Measurements from ENCODE around the gene SARM1.

The SARM1 gene

DNA sequence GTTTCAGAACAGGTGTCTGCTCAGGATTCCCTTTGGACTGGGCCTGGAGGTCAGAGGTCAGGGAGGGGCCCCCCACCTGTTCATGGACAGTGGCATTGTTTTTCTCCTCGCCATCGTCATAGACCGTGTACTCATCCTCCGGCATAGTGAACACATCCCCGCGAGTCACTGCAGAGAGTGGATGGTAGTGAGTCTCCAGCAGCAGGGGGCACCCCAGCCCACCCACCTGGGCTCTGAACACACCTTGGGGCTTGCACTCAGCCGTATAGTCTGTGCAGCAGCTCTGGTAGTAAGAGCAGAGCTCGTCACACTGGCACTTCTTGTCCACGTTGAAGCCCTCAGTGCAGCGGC lies 1.8 kb upstream of the SARM1 start:
- DNase-seq = no peak

DNA sequence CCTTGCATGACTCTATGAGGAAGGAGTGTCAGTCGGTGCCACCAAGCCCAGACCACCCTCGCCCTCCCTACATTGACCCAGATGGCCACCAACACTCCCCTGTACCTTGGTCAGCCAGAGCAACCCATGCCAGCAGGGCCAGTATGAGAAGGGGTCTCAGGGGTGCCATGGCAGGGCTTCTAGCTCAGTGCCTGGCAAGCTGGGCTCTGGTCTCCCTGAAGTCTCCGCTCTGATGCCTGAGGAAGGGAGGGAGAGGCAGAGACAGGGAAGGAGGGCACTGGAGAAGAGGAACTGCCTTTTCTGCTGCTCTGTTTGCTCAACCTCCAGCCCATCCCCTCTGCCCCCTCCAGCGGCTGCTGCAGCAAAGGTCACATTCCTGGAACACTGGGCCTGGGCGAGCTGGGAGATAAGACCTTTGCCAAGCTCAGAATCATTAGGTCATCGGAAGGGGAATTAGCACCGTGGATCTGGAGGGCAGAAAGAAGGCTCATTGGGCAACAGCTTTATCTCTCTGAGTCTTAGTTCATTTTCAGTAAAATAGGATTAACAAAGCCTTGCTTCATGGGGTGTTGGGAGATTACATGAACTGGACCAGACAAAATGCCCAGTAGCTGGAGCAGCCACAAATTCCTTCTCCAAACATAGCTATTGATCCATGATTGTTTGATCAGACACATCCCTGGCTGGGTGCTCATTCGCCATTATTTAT lies 1.3 kb upstream of the SARM1 start, which contains the start of gene VTN:
Gene VTN, minus strand, starts transcription at position 273 of the 709 bp plus-strand sequence. Its CDS starts 104 bp downstream, at position 169.
- DNase-seq = no peak

DNA sequence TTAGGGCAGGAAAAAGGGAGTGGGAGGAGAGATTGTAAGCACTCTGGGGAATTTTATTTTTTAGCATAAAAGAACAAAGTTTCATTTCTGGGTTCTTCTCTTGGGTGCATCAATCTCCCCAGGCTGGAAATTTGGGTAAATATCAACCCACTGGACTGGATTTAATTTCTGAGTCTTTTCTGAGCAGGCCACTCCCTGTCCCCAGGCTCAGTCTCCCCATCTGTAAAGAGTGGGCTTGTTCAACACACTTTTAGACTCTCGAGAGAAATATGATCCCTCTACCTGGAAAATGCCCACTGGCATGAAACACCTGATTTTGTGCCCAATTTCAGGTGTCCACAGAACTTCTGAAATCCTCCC lies 770 bp upstream of the SARM1 start:
- DNase-seq = no peak

DNA sequence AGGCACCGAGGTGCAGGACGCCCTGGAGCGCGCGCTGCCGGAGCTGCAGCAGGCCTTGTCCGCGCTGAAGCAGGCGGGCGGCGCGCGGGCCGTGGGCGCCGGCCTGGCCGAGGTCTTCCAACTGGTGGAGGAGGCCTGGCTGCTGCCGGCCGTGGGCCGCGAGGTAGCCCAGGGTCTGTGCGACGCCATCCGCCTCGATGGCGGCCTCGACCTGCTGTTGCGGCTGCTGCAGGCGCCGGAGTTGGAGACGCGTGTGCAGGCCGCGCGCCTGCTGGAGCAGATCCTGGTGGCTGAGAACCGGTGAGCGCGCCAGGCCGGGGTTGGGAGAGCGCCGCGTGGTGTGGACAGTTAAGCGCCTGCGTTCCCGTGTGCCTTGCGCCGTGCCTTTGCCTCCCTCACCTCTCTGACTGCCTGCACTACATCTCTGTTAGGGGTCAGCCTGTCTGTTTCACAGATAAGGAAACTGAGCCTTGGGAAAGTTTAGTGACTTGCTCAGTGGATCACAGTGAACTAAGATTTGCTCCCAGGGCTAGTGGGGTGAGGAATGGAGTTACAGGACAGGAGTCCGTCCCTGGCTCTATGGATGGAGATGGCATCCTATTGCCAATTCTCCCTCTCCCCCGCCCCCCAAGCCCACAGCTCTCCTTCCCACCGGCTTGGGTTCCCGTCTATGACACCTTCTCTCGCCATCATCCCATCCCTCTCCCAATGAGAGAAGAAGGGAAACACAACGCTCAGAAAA lies 880 bp downstream of the SARM1 start:
- no peak for DNase-seq

DNA sequence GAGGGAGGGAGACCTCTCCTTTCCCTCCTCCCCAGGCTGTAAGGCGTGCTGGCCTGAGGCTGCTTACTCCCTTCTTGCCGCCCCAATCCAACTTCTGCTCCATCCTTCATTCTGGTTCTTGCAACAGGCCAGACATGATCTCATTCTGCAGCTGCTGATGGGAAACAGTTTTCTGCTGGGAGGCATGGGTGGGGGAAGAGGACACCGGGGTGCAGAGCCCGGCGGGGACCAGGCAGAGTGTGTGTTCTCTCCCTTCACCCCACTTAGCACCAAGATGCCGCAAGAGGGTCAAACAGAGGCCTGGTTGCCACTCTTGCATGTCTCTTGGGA lies 1.4 kb downstream of the SARM1 start:
- no peak for DNase-seq

- no peak for DNase-seq
Observed at GRCh38 chr17:28379814-28380801, 8.6 kb downstream of the SARM1 start.

DNA sequence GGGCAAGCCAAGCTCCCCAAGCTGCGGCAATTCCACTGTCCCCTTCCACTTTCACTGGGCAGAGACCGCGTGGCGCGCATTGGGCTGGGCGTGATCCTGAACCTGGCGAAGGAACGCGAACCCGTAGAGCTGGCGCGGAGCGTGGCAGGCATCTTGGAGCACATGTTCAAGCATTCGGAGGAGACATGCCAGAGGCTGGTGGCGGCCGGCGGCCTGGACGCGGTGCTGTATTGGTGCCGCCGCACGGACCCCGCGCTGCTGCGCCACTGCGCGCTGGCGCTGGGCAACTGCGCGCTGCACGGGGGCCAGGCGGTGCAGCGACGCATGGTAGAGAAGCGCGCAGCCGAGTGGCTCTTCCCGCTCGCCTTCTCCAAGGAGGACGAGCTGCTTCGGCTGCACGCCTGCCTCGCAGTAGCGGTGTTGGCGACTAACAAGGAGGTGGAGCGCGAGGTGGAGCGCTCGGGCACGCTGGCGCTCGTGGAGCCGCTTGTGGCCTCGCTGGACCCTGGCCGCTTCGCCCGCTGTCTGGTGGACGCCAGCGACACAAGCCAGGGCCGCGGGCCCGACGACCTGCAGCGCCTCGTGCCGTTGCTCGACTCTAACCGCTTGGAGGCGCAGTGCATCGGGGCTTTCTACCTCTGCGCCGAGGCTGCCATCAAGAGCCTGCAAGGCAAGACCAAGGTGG lies 9.8 kb downstream of the SARM1 start:
- no peak for DNase-seq

DNA sequence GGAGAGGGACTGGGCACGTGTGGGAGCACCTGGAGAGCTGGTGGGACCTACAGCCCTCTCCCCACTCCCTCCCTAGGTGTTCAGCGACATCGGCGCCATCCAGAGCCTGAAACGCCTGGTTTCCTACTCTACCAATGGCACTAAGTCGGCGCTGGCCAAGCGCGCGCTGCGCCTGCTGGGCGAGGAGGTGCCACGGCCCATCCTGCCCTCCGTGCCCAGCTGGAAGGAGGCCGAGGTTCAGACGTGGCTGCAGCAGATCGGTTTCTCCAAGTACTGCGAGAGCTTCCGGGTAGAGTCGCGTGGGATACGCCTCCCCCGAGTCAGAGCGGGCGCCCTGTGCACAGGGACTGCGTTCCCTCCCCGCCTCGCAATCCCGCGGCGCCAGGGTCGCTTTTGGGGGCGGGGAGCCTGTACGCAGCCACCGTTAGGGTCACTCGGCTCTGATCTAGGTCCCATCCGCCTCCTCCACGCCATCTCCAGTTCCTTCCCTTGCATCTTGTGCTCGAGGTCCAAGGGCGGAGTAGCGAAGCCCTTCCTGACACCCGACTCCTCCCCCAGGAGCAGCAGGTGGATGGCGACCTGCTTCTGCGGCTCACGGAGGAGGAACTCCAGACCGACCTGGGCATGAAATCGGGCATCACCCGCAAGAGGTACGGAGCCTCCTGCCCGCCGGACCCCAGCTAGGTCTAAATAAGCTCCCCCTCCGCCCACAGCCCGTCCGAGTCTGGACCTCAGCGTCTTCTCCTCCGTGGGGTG lies 13.0 kb downstream of the SARM1 start:
- no peak for DNase-seq

DNA sequence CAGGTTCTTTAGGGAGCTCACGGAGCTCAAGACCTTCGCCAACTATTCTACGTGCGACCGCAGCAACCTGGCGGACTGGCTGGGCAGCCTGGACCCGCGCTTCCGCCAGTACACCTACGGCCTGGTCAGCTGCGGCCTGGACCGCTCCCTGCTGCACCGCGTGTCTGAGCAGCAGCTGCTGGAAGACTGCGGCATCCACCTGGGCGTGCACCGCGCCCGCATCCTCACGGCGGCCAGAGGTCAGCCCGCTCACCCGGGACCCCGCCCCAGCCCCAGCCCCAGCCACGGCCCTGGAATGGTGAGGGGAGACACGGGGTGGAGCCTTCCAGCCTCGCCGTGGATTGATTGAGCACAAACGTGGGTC lies 13.5 kb downstream of the SARM1 start:
- DNase-seq = no peak

- no peak for DNase-seq
Observed at GRCh38 chr17:28385406-28385805, 13.9 kb downstream of the SARM1 start.

DNA sequence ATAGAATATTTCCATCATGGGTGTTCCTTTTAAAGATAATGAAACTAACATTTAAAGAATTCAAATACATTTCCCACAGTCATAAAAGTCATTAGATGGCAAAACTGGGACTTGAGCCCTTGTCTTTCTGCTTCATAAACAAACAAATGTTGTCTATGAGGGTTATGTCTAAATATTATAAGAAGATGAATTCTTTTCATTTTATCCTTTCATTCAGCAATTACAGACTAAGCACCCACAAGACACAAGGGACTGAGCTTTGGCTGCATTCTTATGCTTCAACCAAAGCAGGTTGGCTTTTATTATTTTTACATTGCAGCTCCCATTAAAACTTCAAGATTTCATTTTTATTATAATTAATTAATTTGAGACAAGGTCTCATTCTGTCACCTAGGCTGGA lies 14.9 kb downstream of the SARM1 start:
- no peak for DNase-seq

GRCh38 chr17:28388106-28388505 lies 16.6 kb downstream of the SARM1 start:
- no peak for DNase-seq

DNA sequence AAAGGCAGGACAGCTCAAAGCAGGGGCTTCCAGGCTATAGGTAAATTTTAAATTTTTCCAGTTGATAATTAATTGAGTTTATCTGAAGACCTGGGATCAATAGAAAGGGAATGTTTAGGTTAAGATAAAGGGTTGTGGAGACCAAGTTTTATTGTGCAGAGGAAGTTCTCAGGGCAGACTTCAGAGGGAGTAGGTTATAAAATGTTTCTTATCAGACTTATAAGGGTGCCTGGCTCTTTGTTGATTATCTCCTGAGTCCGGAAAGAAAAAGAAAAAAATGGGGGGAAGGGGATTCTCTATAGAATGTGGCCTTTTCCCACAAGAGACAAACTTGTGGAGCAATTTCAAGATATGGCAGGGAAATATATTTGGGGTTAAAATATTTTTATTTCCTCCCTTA lies 18.6 kb downstream of the SARM1 start:
- no peak for DNase-seq

GRCh38 chr17:28390563-28390962 lies 19.1 kb downstream of the SARM1 start:
- no peak for DNase-seq

DNA sequence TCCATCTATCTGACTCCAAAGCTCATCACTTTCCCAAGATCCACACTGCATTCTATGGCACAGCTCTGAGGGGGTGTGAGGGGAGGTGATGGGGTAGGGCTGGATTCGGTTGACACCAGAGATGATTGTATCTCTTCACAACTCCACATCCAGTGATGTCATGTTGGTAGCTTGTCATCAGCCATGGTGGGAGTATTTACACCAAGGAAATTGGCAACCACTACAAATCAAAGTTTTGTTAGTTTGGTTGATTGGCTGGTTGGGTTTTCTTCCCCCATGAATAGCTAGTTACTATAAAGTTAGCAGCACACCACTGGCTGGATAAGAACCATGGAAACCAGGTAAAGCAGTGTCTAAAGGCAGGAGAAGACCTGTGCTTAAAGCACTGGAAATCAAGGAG lies 19.5 kb downstream of the SARM1 start:
- DNase-seq = no peak

DNA sequence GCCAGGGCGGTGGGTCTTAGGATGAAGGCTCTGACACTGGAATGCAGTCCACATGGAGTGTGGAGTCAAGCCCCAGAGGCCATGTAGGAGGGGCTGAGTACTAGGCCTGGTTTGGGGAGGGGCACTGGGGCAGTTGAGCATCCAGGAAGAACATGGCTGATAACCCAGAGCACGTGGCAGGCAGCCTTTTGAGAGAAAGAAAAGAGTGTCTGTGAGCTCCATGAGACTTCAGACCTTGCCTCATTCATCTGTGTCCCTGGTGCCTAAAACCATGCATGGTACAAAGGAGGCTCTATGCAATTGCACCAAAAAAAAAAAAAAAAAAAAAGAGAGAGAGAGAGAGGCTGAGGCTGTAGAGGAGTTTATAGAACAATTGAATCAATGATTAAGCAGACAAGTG lies 19.9 kb downstream of the SARM1 start:
- no peak for DNase-seq

- DNase-seq = no peak
Observed at GRCh38 chr17:28392491-28392890, 21.0 kb downstream of the SARM1 start.

DNA sequence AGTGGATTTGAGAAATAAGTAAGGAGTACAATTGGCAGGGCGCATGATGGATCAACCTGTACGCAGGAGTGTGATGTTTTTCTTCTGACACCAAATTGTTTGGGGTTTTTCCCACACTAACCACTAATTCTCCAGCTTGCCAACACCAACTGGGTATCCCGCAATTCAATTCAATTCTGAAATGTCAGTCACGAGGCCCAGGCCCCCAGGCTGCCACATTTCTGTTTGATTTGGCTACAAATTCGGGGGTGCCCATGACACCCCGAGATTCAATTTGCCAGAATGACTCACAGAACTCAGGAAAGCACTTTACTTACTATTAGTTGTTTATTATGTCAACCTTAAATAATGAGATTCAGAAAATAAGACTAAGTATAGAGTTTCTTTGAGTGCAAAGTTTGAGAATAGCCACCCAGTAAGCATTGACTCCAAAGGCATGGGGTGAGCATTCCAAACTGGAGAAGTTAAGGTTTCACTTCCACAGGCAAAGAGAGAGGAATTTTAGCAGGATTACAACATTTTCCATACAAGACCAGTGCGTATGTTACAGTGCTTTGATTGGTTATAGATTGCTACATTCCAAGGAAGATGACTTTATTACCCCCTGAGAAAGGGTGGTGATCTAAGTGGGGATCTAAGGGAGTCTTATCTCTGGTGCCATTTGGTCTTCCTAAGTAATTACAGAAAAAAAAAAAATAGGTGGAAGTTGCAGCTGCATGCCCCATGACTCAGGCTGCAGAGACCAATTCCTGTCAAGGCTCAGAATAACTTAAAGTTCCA lies 23.0 kb downstream of the SARM1 start:
- no peak for DNase-seq

- DNase-seq = no peak
Observed at GRCh38 chr17:28395426-28395825, 23.9 kb downstream of the SARM1 start.

- DNase-seq = no peak
Observed at GRCh38 chr17:28395968-28396367, 24.5 kb downstream of the SARM1 start.

GRCh38 chr17:28396635-28397239 lies 25.2 kb downstream of the SARM1 start:
- no peak for DNase-seq

Measured in NCI-H2081 treated with DMSO at 0.1 percent for 48 hours (cell line).